ENCODE measurements around the gene TRANK1. TPM values are rescaled to one million over a fixed set of nuclear protein-coding genes. Genes with fewer than 3 reads are reported as not detected.

TRANK1 gene
- total RNA-seq, 1 experiment from 2014 or later: 1.1 TPM

DNA sequence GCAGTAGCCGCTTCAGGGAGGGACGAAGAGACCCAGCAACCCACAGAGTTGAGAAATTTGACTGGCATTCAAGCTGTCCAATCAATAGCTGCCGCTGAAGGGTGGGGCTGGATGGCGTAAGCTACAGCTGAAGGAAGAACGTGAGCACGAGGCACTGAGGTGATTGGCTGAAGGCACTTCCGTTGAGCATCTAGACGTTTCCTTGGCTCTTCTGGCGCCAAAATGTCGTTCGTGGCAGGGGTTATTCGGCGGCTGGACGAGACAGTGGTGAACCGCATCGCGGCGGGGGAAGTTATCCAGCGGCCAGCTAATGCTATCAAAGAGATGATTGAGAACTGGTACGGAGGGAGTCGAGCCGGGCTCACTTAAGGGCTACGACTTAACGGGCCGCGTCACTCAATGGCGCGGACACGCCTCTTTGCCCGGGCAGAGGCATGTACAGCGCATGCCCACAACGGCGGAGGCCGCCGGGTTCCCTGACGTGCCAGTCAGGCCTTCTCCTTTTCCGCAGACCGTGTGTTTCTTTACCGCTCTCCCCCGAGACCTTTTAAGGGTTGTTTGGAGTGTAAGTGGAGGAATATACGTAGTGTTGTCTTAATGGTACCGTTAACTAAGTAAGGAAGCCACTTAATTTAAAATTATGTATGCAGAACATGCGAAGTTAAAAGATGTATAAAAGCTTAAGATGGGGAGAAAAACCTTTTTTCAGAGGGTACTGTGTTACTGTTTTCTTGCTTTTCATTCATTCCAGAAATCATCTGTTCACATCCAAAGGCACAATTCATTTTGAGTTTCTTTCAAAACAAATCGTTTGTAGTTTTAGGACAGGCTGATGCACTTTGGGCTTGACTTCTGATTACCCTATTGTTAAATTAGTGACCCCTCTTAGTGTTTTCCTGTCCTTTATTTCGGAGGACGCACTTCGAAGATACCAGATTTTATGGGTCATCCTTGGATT lies 48.8 kb upstream of the TRANK1 start, which contains the start of gene MLH1:
MLH1 (plus strand) TSS at position 193 of the 958 bp plus-strand sequence; CDS start at position 223, 30 bp downstream.
- peak within 1 kb of the TSS; percentile 90 for H3K27ac ChIP-seq (ENCODE audit: low read depth, low read length)
- intact Hi-C loops (cut with micrococcal nuclease): loop anchor here (10.0 kb wide), 1 partner anchor 221 kb away; no protein-coding TSS in a partner anchor
- DNase-seq (ENCODE audit: low read depth, low spot score) (peak; percentile 100), ATAC-seq (peak; percentile 90)
- H3K9me2 ChIP-seq (ENCODE audit: insufficient read depth): no peaks in the 10 kb centered on the region
- no peaks in the 10 kb centered on the region for H3K27me3 ChIP-seq (ENCODE audit: insufficient read depth, low read length)
- H4K20me1 ChIP-seq (ENCODE audit: insufficient read depth): no peaks in the 10 kb centered on the region
- peak within 1 kb of the TSS; percentile 87 for H3K4me2 ChIP-seq (ENCODE audit: low read length)
- peaks cover 4 to 21% of the 10 kb centered on the region in 2 experiments; a peak in 2 of 4 replicates for H3K4me1 ChIP-seq (ENCODE audit: control insufficient read depth in 1 of 2, insufficient read depth in 2 of 2, low read length in 2 of 2)
- H3K4me3 ChIP-seq (replicated peaks in 1 of 2; ENCODE audit: low read depth in 1 of 2, low read length in 2 of 2): peak within 1 kb of the TSS; percentile 57 to 76
- no peak within 1 kb of the TSS for H2AFZ ChIP-seq (ENCODE audit: low read depth, low read length, poor library complexity, severe bottlenecking)
- CTCF ChIA-PET: interaction anchor here (1.0 to 2.2 kb wide), 4 partner anchors 10 to 61 kb away, joined by 3 to 14 read pairs (median 4); no protein-coding TSS in a partner anchor
- RAD21 ChIA-PET (ENCODE audit: low non-redundant PET in 1 of 2, low total read pairs in 2 of 2, uncharacterized antibody in 2 of 2, unreplicated experiment in 2 of 2): no interaction called here
- peaks cover 9 to 19% of the 10 kb centered on the region in 2 experiments for H3K36me3 ChIP-seq (ENCODE audit: control insufficient read depth in 1 of 2, insufficient read depth in 2 of 2, low read length in 2 of 2)
- peak within 1 kb of the TSS; percentile 79 for H3K9ac ChIP-seq (ENCODE audit: low read length)
- H3K79me2 ChIP-seq (ENCODE audit: insufficient read depth, low read length): peaks cover 69% of the 10 kb centered on the region
- POLR2A ChIA-PET: interaction anchor here (0.6 to 2.1 kb wide), 5 partner anchors 24 to 228 kb away, joined by 3 to 8 read pairs (median 4); no protein-coding TSS in a partner anchor
- TSS peak; percentile 86 for BruUV-seq (replicated peaks)
- no peaks in the 10 kb centered on the region for H3K9me3 ChIP-seq (ENCODE audit: control insufficient read depth in 1 of 2, insufficient read depth in 1 of 2, low read depth in 1 of 2, low read length in 2 of 2)
- no peak; the same call in 1 of the 2 replicates for TF ChIP-seq ELF1 (IDR thresholded peaks at IDR 0.05; ENCODE audit: borderline replicate concordance, low read depth)
- 0 out of 2 replicates have a peak, but pooled peaks have one; percentile 5 for TF ChIP-seq CBX3 (IDR thresholded peaks at IDR 0.05; ENCODE audit: low read depth)
- TF ChIP-seq, protein P1, sequence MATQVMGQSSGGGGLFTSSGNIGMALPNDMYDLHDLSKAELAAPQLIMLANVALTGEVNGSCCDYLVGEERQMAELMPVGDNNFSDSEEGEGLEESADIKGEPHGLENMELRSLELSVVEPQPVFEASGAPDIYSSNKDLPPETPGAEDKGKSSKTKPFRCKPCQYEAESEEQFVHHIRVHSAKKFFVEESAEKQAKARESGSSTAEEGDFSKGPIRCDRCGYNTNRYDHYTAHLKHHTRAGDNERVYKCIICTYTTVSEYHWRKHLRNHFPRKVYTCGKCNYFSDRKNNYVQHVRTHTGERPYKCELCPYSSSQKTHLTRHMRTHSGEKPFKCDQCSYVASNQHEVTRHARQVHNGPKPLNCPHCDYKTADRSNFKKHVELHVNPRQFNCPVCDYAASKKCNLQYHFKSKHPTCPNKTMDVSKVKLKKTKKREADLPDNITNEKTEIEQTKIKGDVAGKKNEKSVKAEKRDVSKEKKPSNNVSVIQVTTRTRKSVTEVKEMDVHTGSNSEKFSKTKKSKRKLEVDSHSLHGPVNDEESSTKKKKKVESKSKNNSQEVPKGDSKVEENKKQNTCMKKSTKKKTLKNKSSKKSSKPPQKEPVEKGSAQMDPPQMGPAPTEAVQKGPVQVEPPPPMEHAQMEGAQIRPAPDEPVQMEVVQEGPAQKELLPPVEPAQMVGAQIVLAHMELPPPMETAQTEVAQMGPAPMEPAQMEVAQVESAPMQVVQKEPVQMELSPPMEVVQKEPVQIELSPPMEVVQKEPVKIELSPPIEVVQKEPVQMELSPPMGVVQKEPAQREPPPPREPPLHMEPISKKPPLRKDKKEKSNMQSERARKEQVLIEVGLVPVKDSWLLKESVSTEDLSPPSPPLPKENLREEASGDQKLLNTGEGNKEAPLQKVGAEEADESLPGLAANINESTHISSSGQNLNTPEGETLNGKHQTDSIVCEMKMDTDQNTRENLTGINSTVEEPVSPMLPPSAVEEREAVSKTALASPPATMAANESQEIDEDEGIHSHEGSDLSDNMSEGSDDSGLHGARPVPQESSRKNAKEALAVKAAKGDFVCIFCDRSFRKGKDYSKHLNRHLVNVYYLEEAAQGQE (IDR thresholded peaks at IDR 0.05; ENCODE audit: low read depth): no peak
- peak; percentile 80 for TF ChIP-seq ZFX (IDR thresholded peaks at IDR 0.05)
- TF ChIP-seq EGR1 (IDR thresholded peaks at IDR 0.05; ENCODE audit: low read depth): no peak; the same call in 1 of the 2 replicates
- TF ChIP-seq SIN3A (IDR thresholded peaks at IDR 0.05; ENCODE audit: low read depth): peak; percentile 79
- TF ChIP-seq POLR2AphosphoS5 (IDR thresholded peaks at IDR 0.05; ENCODE audit: low read depth, low read length): peak; percentile 97
- TF ChIP-seq CEBPB (IDR thresholded peaks at IDR 0.05; ENCODE audit: low read depth): peak; percentile 88
- no peak for TF ChIP-seq FOSL1 (IDR thresholded peaks at IDR 0.05; ENCODE audit: low read depth)
- TF ChIP-seq EZH2phosphoT487 (IDR thresholded peaks at IDR 0.05; ENCODE audit: borderline replicate concordance): no peak
- peak; percentile 94 for TF ChIP-seq POLR2A (IDR thresholded peaks at IDR 0.05; ENCODE audit: borderline replicate concordance, extremely low read depth, insufficient read depth, insufficient read length)
- no peak for TF ChIP-seq ZNF274 (IDR thresholded peaks at IDR 0.05; ENCODE audit: low read depth, low read length)
- peak; percentile 39 for TF ChIP-seq ZBTB33 (IDR thresholded peaks at IDR 0.05; ENCODE audit: extremely low read depth, insufficient replicate concordance, low read length)
- no peak for TF ChIP-seq SRF (IDR thresholded peaks at IDR 0.05; ENCODE audit: low read depth)
- TF ChIP-seq TCF7L2 (IDR thresholded peaks at IDR 0.05; ENCODE audit: borderline replicate concordance, extremely low read depth, insufficient read depth, insufficient read length): no peak
- TF ChIP-seq, protein P2, sequence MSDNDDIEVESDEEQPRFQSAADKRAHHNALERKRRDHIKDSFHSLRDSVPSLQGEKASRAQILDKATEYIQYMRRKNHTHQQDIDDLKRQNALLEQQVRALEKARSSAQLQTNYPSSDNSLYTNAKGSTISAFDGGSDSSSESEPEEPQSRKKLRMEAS (IDR thresholded peaks at IDR 0.05): peak; percentile 95
- no peak for TF ChIP-seq EZH2 (IDR thresholded peaks at IDR 0.05)
- TF ChIP-seq, protein P3, sequence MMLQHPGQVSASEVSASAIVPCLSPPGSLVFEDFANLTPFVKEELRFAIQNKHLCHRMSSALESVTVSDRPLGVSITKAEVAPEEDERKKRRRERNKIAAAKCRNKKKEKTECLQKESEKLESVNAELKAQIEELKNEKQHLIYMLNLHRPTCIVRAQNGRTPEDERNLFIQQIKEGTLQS (IDR thresholded peaks at IDR 0.05): no peak
